IMR-90 (cell line): ENCODE results near the gene DAGLA. TPM values are rescaled to one million over a fixed set of nuclear protein-coding genes. Genes with fewer than 3 reads are reported as not detected.

Experiments used
- ATAC-seq: fragments of 200-7000 bp; cut with Tn5 transposase; 2 replicates; pipeline ENCODE4 v1.9.1; 2020; ENCODE audit warnings: low read depth, mild to moderate bottlenecking, moderate library complexity
- BruUV-seq: library from RNA; stranded (reverse); fragments of 400-500 nt; replicated peaks from 2 replicates; lab custom pipeline; 2021; lab: Mats Ljungman, UMichigan
- CTCF ChIA-PET: fragments of 300-600 bp; formaldehyde crosslinking; extraction: SDS; loops from one replicate; lab custom pipeline; 2021; ENCODE audit warnings: antibody characterized with exemption; lab: Yijun Ruan, JAX
- POLR2A ChIA-PET: fragments of 300-600 bp; sonication (Branson Sonifier 250); formaldehyde crosslinking; loops from one replicate; lab custom pipeline; 2022; ENCODE audit warnings: antibody characterized with exemption; ENCODE audit not compliant: unreplicated experiment; lab: Charles Lee
- DNase-seq: peaks from one replicate; pipeline ENCODE4 v3.0.0; 2013
- H2AFZ ChIP-seq: replicated peaks from 2 replicates; pipeline ENCODE3; 2013; ENCODE audit warnings: low read length, mild to moderate bottlenecking; ENCODE audit not compliant: poor library complexity
- H2AK5ac ChIP-seq: 2 replicates; pipeline ENCODE4 v1.6.1; 2013; ENCODE audit warnings: low read depth, low read length, inconsistent platforms
- H2AK9ac ChIP-seq: replicated peaks from 2 replicates; pipeline ENCODE3; 2013; ENCODE audit warnings: mild to moderate bottlenecking, low read depth, low read length, moderate library complexity; ENCODE audit not compliant: poor library complexity
- H2BK120ac ChIP-seq: 2 replicates; pipeline ENCODE4 v1.6.1; 2013; ENCODE audit warnings: low read depth, low read length, inconsistent platforms
- H2BK15ac ChIP-seq: 3 replicates; pipeline ENCODE4 v1.6.1; 2013; ENCODE audit warnings: low read depth, low read length, inconsistent platforms
- H2BK20ac ChIP-seq: 2 replicates; pipeline ENCODE4 v1.6.1; 2013; ENCODE audit warnings: low read depth, mild to moderate bottlenecking, inconsistent platforms, low read length, moderate library complexity
- H2BK5ac ChIP-seq: 2 replicates; pipeline ENCODE4 v1.6.1; 2013; ENCODE audit warnings: mild to moderate bottlenecking, low read depth, low read length, inconsistent platforms; ENCODE audit not compliant: poor library complexity, severe bottlenecking
- H3K14ac ChIP-seq: replicated peaks from 2 replicates; pipeline ENCODE4 v1.6.1; 2013; ENCODE audit warnings: low read depth, low read length, inconsistent platforms
- H3K18ac ChIP-seq: 2 replicates; pipeline ENCODE4 v1.6.1; 2013; ENCODE audit warnings: low read depth, low read length, control low read depth
- H3K23ac ChIP-seq: 2 replicates; pipeline ENCODE4 v1.6.1; 2013; ENCODE audit warnings: low read depth, low read length, inconsistent platforms
- H3K27ac ChIP-seq: 2 replicates; pipeline ENCODE4 v1.5.1; 2013; ENCODE audit warnings: mild to moderate bottlenecking, control low read depth, low read length; ENCODE audit not compliant: insufficient read depth
- H3K27me3 ChIP-seq: 2 replicates; pipeline ENCODE4 v1.6.1; 2013; ENCODE audit warnings: low read length; ENCODE audit not compliant: control insufficient read depth, insufficient read depth
- H3K36me3 ChIP-seq: 2 replicates; pipeline ENCODE4 v1.6.1; 2013; ENCODE audit warnings: low read length, mixed read lengths; ENCODE audit not compliant: control insufficient read depth, insufficient read depth
- H3K4ac ChIP-seq: 2 replicates; pipeline ENCODE4 v1.6.1; 2013; ENCODE audit warnings: low read depth, low read length, inconsistent platforms
- H3K4me1 ChIP-seq: 2 replicates; pipeline ENCODE4 v1.6.1; 2013; ENCODE audit warnings: low read length, mixed read lengths; ENCODE audit not compliant: control insufficient read depth, insufficient read depth
- H3K4me2 ChIP-seq: 2 replicates; pipeline ENCODE4 v1.6.1; 2013; ENCODE audit warnings: low read depth, mild to moderate bottlenecking, control low read depth, low read length, moderate library complexity
- H3K4me3 ChIP-seq: 2 replicates; pipeline ENCODE4 v1.5.1; 2013; ENCODE audit warnings: low read depth, mild to moderate bottlenecking, control low read depth, low read length, moderate library complexity; ENCODE audit not compliant: insufficient read depth
- H3K56ac ChIP-seq: 2 replicates; pipeline ENCODE4 v1.6.1; 2013; ENCODE audit warnings: low read length, inconsistent platforms; ENCODE audit not compliant: insufficient read depth; ENCODE audit errors: extremely low read depth
- H3K79me1 ChIP-seq, 2 experiments: 2 replicates each; pipeline ENCODE4 v1.6.1; 2013; ENCODE audit warnings: low read length in 2 of 2, inconsistent platforms in 1 of 2, low read depth in 1 of 2
- H3K9ac ChIP-seq: 2 replicates; pipeline ENCODE4 v1.6.1; 2013; ENCODE audit warnings: low read depth, low read length, control low read depth
- H3K9me1 ChIP-seq: 2 replicates; pipeline ENCODE4 v1.6.1; 2013; ENCODE audit warnings: low read length, inconsistent platforms; ENCODE audit not compliant: insufficient read depth
- H3K9me3 ChIP-seq: 2 replicates; pipeline ENCODE4 v1.6.1; 2013; ENCODE audit warnings: low read length; ENCODE audit not compliant: control insufficient read depth, insufficient read depth
- H4K20me1 ChIP-seq: 2 replicates; pipeline ENCODE4 v1.6.1; 2013; ENCODE audit warnings: low read length, inconsistent platforms; ENCODE audit not compliant: insufficient read depth
- H4K5ac ChIP-seq: 2 replicates; pipeline ENCODE4 v1.6.1; 2013; ENCODE audit warnings: mild to moderate bottlenecking, low read depth, low read length, control low read depth
- H4K8ac ChIP-seq, 2 experiments: 2 replicates each; pipeline ENCODE4 v1.6.1; 2013; ENCODE audit warnings: low read depth in 2 of 2, low read length in 2 of 2, control low read depth in 1 of 2, inconsistent platforms in 1 of 2
- H4K91ac ChIP-seq: 2 replicates; pipeline ENCODE4 v1.6.1; 2013; ENCODE audit warnings: low read depth, low read length, inconsistent platforms; ENCODE audit not compliant: insufficient read depth
- CTCF ChIP-seq: conservative IDR thresholded peaks from 2 replicates; pipeline ENCODE4 v1.5.1; 2012; ENCODE audit warnings: mild to moderate bottlenecking, low read depth, low read length, improper control_type of control experiment
- MXI1 ChIP-seq: IDR thresholded peaks from 2 replicates; pipeline ENCODE4 v1.6.1; 2012; ENCODE audit warnings: low read depth, mild to moderate bottlenecking, low read length, moderate library complexity, borderline replicate concordance
- NFE2L2 ChIP-seq: fragments of 150-350 bp; IDR thresholded peaks from 2 replicates; pipeline ENCODE4 v1.6.1; 2016; ENCODE audit warnings: low read depth, mild to moderate bottlenecking, low read length
- RCOR1 ChIP-seq: IDR thresholded peaks from 2 replicates; pipeline ENCODE4 v1.6.1; 2012; ENCODE audit warnings: mild to moderate bottlenecking, low read length, improper control_type of control experiment; ENCODE audit not compliant: insufficient replicate concordance
- WGBS, 2 experiments: methylation state at CpG; one replicate each; pipeline versions ENCODE4 v1.1.5 to v1.1.7; 2013; ENCODE audit warnings: missing lambda C conversion rate in 2 of 2; ENCODE audit not compliant: insufficient read length in 1 of 2; ENCODE audit errors: extremely low coverage in 2 of 2; 5-methylcytosine and 5-hydroxymethylcytosine counted together
- dilution Hi-C: fragments of 300-500 bp; cut with HindIII; formaldehyde crosslinking; loops from one replicate; pipeline ENCODE4 v1.14.3; 2018; ENCODE audit warnings: low sequenced_read_pairs; ENCODE audit not compliant: unreplicated experiment
- in situ Hi-C: fragments of 300-500 bp; cut with MboI; formaldehyde crosslinking; loops from 3 replicates; pipeline ENCODE4 v1.14.3; 2019; ENCODE audit warnings: low sequenced_read_pairs, inconsistent platforms, mixed read lengths
- intact Hi-C: fragments of 100-400 bp; cut with micrococcal nuclease; formaldehyde crosslinking; loops from 2 replicates; pipeline ENCODE4 v1.10.0; 2022
- polyA plus RNA-seq, 3 experiments: library from polyadenylated mRNA; depleted of rRNA; stranded (reverse); fragments of >200 nt; gene quantifications; 2 replicates each; pipeline ENCODE4 v1.2.3, GENCODE V29; 2012; ENCODE audit warnings: low replicate concordance in 1 of 3
- total RNA-seq: library from RNA; depleted of rRNA; stranded (reverse); fragments of >200 nt; gene quantifications from 2 replicates; pipeline ENCODE4 v1.2.3, GENCODE V29; 2012; rRNA removed

DAGLA gene
- total and polyA plus RNA-seq, 2 of the 4 experiments (the other 2 are of a cell fraction) = 0.90 to 3.8 TPM

DNA sequence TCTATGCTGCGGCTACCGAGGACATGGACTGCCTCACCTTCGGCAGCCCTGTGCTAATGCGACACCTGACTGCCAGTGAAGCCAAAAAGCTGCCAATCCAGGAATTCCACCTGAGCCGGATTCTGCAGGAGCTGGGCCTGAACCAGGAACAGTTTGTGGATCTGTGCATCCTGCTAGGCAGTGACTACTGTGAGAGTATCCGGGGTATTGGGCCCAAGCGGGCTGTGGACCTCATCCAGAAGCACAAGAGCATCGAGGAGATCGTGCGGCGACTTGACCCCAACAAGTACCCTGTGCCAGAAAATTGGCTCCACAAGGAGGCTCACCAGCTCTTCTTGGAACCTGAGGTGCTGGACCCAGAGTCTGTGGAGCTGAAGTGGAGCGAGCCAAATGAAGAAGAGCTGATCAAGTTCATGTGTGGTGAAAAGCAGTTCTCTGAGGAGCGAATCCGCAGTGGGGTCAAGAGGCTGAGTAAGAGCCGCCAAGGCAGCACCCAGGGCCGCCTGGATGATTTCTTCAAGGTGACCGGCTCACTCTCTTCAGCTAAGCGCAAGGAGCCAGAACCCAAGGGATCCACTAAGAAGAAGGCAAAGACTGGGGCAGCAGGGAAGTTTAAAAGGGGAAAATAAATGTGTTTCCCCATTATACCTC, 115.8 kb downstream of the DAGLA start:
- CTCF ChIA-PET = interaction anchor here (0.9 to 3.6 kb wide), 5 partner anchors 8 to 312 kb away, joined by 4 to 27 read pairs (median 6); partner anchors contain the start of gene FADS1
- peaks cover 23 to 62% of the 10 kb centered on the region in 2 experiments for H3K79me1 ChIP-seq
- no peak overlapping the region for H3K27ac ChIP-seq
- H3K4me1 ChIP-seq = peaks cover 6% of the 10 kb centered on the region
- H4K91ac ChIP-seq = no peak overlapping the region
- no peak overlapping the region for H3K9ac ChIP-seq
- H2AFZ ChIP-seq = no peak overlapping the region
- H3K14ac ChIP-seq = no peak overlapping the region
- TF ChIP-seq MXI1 = no peak
- no peak for TF ChIP-seq RCOR1
- TF ChIP-seq CTCF = no peak
- no peak for TF ChIP-seq NFE2L2
- no peak for DNase-seq
- no peak overlapping the region for H3K4me3 ChIP-seq
- H4K20me1 ChIP-seq = peaks cover 6% of the 10 kb centered on the region
- dilution Hi-C loops (no loop called here), intact Hi-C loops (loop anchor here (2.0 kb wide), 4 partner anchors 31 to 583 kb away; partner anchors contain the start of gene FADS3), in situ Hi-C loops (loop anchor here (5.0 to 10.0 kb wide), 2 partner anchors 156 to 309 kb away; partner anchors contain the start of gene BEST1)
- H2AK5ac ChIP-seq = no peak overlapping the region
- H4K8ac ChIP-seq = no peak overlapping the region
- no TSS peak for BruUV-seq
- POLR2A ChIA-PET = interaction anchor here (0.6 kb wide), 1 partner anchor 591 kb away, joined by 3 read pairs; no protein-coding TSS in a partner anchor
- peaks cover 11% of the 10 kb centered on the region for H3K36me3 ChIP-seq
- no peak overlapping the region for H2BK15ac ChIP-seq
- H2AK9ac ChIP-seq = no peak overlapping the region
- H3K4ac ChIP-seq = no peak overlapping the region
- peaks cover 7% of the 10 kb centered on the region for H3K9me1 ChIP-seq
- 94% methylated on average over 13 of the region's 18 CpGs; no CpG with 5 or more reads in 1 of the 2 experiments for WGBS, 2 experiments
- H3K9me3 ChIP-seq = no peaks in the 10 kb centered on the region
- no peak overlapping the region for H2BK120ac ChIP-seq
- H3K56ac ChIP-seq = no peak overlapping the region
- no peak overlapping the region for H2BK20ac ChIP-seq
- H3K23ac ChIP-seq = no peak overlapping the region
- ATAC-seq = no peak
- no peak overlapping the region for H3K18ac ChIP-seq
- no peaks in the 10 kb centered on the region for H3K27me3 ChIP-seq
- no peak overlapping the region for H3K4me2 ChIP-seq
- H4K5ac ChIP-seq = no peak overlapping the region
- H2BK5ac ChIP-seq = no peak overlapping the region

Other genes with a start within 250 kb of the DAGLA start
- not detected in 2 replicates for gene LRRC10B, start 171.6 kb upstream of the DAGLA start, total RNA-seq
- not detected in 2 replicates for gene LRRC10B, start 171.6 kb upstream of the DAGLA start, polyA plus RNA-seq (2012; rRNA removed)
- under 0.01 TPM in 1 of 2 replicates, not detected in the other for gene SYT7, start 99.3 kb upstream of the DAGLA start, total RNA-seq
- gene SYT7, start 99.3 kb upstream of the DAGLA start, polyA plus RNA-seq (2012; rRNA removed) = 0.19 and 0.26 TPM in 2 replicates
- 1.6 and 1.7 TPM in 2 replicates for gene MYRF, start 72.2 kb downstream of the DAGLA start, total RNA-seq
- gene MYRF, start 72.2 kb downstream of the DAGLA start, polyA plus RNA-seq (2012; rRNA removed) = 10.6 and 10.7 TPM in 2 replicates
- gene TMEM258, start 112.2 kb downstream of the DAGLA start, total RNA-seq = 70.0 and 107 TPM in 2 replicates
- gene TMEM258, start 112.2 kb downstream of the DAGLA start, polyA plus RNA-seq (2012; rRNA removed) = 280 and 290 TPM in 2 replicates
- gene FEN1, start 112.5 kb downstream of the DAGLA start, total RNA-seq = 41.9 and 43.9 TPM in 2 replicates
- gene FEN1, start 112.5 kb downstream of the DAGLA start, polyA plus RNA-seq (2012; rRNA removed) = 21.3 and 23.0 TPM in 2 replicates
- 16.3 and 16.9 TPM in 2 replicates for gene FADS1, start 136.6 kb downstream of the DAGLA start, total RNA-seq
- 17.6 and 18.4 TPM in 2 replicates for gene FADS1, start 136.6 kb downstream of the DAGLA start, polyA plus RNA-seq (2012; rRNA removed)
- gene FADS2, start 147.9 kb downstream of the DAGLA start, total RNA-seq = 31.9 and 33.3 TPM in 2 replicates
- gene FADS2, start 147.9 kb downstream of the DAGLA start, polyA plus RNA-seq (2012; rRNA removed) = 88.4 and 98.4 TPM in 2 replicates
- gene FADS3, start 211.2 kb downstream of the DAGLA start, total RNA-seq = 38.0 and 54.5 TPM in 2 replicates
- gene FADS3, start 211.2 kb downstream of the DAGLA start, polyA plus RNA-seq (2012; rRNA removed) = 110 and 147 TPM in 2 replicates
- 0.28 and 0.72 TPM in 2 replicates for gene RAB3IL1, start 237.2 kb downstream of the DAGLA start, total RNA-seq
- gene RAB3IL1, start 237.2 kb downstream of the DAGLA start, polyA plus RNA-seq (2012; rRNA removed) = 1.9 TPM in 2 replicates